ENCODE data around the gene SBF2.
A peak's percentile ranks its signal among the peaks of the same experiment; 100 is the strongest.

Gene SBF2

DNA sequence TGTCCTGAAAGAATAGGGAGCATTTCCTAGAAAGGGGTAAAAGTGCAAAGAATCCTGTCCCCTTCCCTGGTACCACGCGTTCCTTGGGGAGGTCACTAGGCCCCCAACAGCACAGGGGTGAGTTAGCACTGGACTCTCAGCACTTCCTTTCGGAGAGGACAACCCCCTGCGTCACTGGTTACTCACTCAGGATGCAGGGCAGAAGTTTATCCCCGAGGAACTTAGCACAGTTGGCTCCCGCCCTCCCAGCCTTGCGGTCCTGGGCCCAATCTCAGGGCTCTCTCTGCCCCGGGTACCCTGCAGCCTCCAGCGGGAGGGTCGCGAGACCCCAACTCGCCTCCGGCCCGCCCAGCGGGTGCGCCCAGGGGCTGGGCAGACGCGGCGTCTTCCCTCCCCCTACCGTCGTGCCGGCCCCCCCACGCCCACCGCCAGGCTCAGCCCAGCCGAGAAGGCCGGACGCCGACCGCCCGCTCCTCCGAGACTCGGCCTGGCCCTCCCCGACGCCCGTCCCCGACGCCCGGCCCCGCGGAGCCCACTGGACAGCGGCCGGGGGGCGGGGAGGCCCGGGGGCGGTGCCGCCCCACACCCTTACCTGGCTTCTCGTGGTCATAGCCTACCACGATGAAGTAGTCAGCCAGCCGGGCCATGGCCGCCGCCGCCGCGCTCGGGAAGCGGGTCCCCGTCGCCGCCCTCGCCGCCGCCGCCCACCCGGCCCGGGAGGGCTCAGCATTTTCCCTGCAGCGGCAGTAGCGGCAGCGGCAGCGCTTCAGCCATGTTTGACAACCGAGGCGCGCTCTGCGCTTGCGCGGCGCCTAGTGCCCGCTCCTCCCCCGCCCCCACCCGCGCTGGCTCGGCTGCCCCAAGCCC, at the start of gene SBF2:
SBF2 (minus strand) TSS at position 797 of the 867 bp plus-strand sequence; CDS start at position 647, 150 bp downstream.
- no peak for DNase-seq (ENCODE audit: low read depth)
- TF ChIP-seq, protein P1, sequence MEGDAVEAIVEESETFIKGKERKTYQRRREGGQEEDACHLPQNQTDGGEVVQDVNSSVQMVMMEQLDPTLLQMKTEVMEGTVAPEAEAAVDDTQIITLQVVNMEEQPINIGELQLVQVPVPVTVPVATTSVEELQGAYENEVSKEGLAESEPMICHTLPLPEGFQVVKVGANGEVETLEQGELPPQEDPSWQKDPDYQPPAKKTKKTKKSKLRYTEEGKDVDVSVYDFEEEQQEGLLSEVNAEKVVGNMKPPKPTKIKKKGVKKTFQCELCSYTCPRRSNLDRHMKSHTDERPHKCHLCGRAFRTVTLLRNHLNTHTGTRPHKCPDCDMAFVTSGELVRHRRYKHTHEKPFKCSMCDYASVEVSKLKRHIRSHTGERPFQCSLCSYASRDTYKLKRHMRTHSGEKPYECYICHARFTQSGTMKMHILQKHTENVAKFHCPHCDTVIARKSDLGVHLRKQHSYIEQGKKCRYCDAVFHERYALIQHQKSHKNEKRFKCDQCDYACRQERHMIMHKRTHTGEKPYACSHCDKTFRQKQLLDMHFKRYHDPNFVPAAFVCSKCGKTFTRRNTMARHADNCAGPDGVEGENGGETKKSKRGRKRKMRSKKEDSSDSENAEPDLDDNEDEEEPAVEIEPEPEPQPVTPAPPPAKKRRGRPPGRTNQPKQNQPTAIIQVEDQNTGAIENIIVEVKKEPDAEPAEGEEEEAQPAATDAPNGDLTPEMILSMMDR (IDR thresholded peaks at IDR 0.05; ENCODE audit: control insufficient read depth, insufficient read depth, low read depth, low read length, missing control alignments) = no peak
- peak within 1 kb of the TSS; percentile 53 for H3K4me3 ChIP-seq (ENCODE audit: control insufficient read depth, low read depth, low read length)

DNA sequence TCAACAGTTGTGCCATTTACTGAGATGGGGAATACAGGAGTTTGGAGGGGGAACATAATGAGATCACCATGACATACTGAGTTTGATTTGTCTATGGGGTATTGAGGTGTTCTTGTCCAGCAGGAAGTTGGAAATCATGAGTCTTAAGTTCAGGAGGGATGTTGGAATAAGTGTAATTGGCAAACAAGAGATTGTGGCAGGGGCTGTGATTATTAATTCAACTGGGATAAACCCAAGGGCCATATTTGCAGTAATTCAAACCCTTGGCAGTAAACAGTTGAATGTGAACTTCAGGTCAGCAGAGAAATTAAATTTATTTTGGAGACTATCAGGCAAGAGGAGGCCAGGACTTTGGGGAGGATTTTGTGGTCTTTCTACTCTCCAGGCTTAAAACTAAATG, 44.3 kb upstream of the SBF2 start:
- TF ChIP-seq, protein P1 (IDR thresholded peaks at IDR 0.05; ENCODE audit: control insufficient read depth, insufficient read depth, low read depth, low read length, missing control alignments) = no peak
- H3K4me3 ChIP-seq (ENCODE audit: control insufficient read depth, low read depth, low read length) = no peak overlapping the region
- no peak for DNase-seq (ENCODE audit: low read depth)

DNA sequence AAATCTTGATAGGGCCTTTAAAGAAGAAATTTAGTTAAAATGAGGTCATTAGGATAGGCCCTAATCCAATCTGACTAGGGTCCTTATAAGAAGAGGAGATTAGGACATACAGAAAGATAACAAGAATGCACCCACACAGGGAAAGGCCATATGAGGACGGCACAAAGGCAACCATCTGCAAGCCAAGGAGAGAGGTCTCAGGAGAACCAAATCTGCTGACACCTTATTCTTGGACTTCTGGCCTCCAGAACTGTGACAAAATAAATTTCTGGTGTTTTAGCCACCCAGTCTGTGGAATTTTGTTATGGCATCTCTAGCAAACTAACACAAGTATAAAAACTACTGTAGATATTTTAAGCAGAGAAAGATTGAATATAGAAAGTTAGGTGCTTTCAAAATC, 39.5 kb upstream of the SBF2 start:
- TF ChIP-seq, protein P1 (IDR thresholded peaks at IDR 0.05; ENCODE audit: control insufficient read depth, insufficient read depth, low read depth, low read length, missing control alignments) = no peak
- no peak overlapping the region for H3K4me3 ChIP-seq (ENCODE audit: control insufficient read depth, low read depth, low read length)
- no peak for DNase-seq (ENCODE audit: low read depth)

DNA sequence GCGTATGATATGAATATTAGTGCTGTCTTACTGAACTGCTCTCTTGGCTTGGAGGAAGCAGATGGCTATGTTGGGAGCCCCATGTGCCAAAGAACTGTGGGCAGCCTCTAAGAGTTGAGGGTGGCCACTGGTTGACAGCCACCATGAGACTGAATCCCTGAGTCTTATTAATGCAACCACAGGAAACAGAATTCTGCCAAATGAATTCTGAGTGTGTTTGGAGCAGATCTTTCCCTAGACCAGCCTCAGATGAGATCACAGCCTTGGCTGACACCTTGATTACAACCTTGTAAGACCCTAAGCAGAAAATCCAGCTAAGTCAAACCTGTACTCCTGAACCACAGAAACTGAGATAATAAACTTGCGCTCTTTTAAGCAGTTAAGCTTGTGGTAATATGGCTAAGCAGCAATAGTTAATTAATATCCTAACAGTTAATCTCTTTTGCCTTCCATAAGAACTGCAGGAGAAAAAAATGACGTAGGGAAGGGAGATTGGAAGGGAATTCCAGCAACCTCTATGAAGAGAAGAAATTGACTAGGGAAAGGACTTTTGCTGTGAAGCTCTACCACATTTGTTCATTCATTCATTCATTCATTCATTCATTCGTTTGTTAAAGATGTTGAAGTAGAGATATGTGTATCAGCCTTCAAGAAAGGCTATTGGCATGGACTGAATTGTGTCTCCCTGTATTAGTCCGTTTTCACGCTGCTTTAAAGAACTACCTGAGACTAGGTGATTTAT, 37.7 kb upstream of the SBF2 start:
- DNase-seq (ENCODE audit: low read depth) = no peak
- H3K4me3 ChIP-seq (ENCODE audit: control insufficient read depth, low read depth, low read length) = no peak overlapping the region
- TF ChIP-seq, protein P1 (IDR thresholded peaks at IDR 0.05; ENCODE audit: control insufficient read depth, insufficient read depth, low read depth, low read length, missing control alignments) = no peak

DNA sequence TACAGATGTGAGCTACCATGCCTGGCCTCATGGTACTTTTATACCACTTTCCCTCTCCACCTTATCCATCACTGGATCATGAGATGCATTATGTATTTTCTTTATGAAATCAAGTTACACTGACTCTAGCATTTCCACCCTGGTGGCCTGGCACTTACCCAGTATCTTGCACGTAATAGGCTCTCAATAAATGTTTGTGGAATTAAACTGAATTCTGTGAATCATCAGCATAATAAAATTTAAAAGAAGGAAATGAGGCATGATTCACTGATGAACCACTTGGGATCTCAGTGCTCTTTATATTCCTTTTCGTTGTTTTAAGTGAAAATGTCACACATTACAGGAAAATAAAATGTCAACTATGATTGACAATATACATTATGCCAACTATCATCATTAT, 35.9 kb upstream of the SBF2 start:
- TF ChIP-seq, protein P1 (IDR thresholded peaks at IDR 0.05; ENCODE audit: control insufficient read depth, insufficient read depth, low read depth, low read length, missing control alignments) = no peak
- peak; percentile 91 for DNase-seq (ENCODE audit: low read depth)
- H3K4me3 ChIP-seq (ENCODE audit: control insufficient read depth, low read depth, low read length) = no peak overlapping the region

DNA sequence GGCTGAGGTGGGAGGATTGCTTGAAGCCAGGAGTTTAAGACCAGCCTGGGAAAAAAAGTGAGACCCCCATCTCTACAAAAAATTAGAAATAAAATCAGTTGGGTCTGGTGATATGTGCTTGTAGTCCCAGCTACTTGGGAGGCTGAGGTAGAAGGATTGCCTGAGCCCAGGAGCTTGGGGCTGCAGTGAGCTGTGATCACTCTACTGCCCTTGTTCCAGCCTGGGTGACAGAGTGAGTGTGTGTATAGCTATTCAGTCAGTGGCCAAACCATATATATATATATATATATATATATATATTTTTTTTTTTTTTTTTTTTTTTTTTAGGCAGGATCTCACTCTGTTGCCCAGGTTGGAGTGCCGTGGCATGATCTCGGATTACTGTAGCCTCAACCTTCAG, 35.3 kb upstream of the SBF2 start:
- H3K4me3 ChIP-seq (ENCODE audit: control insufficient read depth, low read depth, low read length) = no peak overlapping the region
- DNase-seq (ENCODE audit: low read depth) = no peak
- TF ChIP-seq, protein P1 (IDR thresholded peaks at IDR 0.05; ENCODE audit: control insufficient read depth, insufficient read depth, low read depth, low read length, missing control alignments) = no peak

Measured in AG09309 (cell line).